ENCODE measurements around the gene PROB1.

PROB1 gene

DNA sequence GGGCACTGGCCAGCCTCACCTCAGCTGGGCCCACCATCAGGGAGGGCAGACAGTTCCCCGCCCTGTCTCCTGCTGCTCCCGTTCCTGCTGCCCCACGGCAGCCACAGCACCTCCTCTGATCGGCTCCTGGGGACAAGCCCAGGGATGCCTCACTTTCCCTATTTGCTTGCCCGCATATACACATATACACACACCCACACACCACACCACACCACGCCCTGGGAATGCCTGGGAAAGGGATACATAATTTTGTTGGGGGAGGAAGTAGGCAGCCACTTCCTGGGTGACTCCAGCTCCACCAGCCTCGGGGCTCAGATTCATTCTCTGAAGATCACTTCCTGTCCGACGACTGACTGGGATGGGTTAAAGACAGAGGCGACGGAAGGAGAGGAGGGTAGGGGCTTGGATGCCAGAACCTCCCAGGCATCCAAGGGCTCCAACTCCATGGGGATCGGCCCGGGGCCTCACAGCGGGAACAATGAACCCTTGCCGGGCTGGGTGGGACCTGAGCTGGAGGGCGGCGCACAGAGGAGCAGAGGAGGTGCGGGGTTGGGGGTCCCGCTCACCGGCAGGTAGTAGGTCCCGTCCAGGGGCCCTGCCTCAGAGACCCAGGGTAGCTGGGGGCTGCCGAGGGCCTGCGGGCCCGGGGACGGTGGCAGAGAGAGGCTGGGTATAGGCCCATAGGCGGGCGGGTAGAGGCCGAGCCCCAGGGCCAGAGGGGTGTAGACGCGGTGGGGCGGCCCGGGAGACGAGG lies 3.2 kb downstream of the PROB1 start:
- H3K4ac ChIP-seq (ENCODE audit: low read depth in 1 of 2, low read length in 2 of 2), result no peak overlapping the region
- peaks cover 0 to 1% of the 10 kb centered on the region in 2 experiments for H3K36me3 ChIP-seq (ENCODE audit: control insufficient read depth in 1 of 2, insufficient read depth in 2 of 2, low read depth in 1 of 2, low read length in 2 of 2)
- H3K4me2 ChIP-seq (ENCODE audit: low read length, poor library complexity, severe bottlenecking), result no peak overlapping the region
- peaks cover 37% of the 10 kb centered on the region for H3K4me1 ChIP-seq (ENCODE audit: control insufficient read depth, insufficient read depth, low read depth, low read length)
- H2BK15ac ChIP-seq (ENCODE audit: low read depth, poor library complexity, severe bottlenecking), result no peak overlapping the region
- H3K9ac ChIP-seq (ENCODE audit: low read length), result no peak overlapping the region
- H2AK5ac ChIP-seq (ENCODE audit: low read length, severe bottlenecking), result no peak overlapping the region
- H3K9me3 ChIP-seq (ENCODE audit: control insufficient read depth, low read length), result no peaks in the 10 kb centered on the region
- H3K14ac ChIP-seq (ENCODE audit: low read length in 2 of 2), result no peak overlapping the region
- no peak for DNase-seq
- no peak overlapping the region for H3K4me3 ChIP-seq (ENCODE audit: insufficient read depth in 1 of 2, low read depth in 1 of 2, low read length in 2 of 2)
- H2BK12ac ChIP-seq (ENCODE audit: low read length in 2 of 2), result no peak overlapping the region
- H2AFZ ChIP-seq (ENCODE audit: low read depth, low read length), result no peak overlapping the region
- no peaks in the 10 kb centered on the region for H3K79me1 ChIP-seq (replicated peaks; ENCODE audit: low read length, poor library complexity, severe bottlenecking)
- WGBS, result 73% methylated on average over 23 of the region's 33 CpGs
- no peak overlapping the region for H3K27ac ChIP-seq (ENCODE audit: low read length, poor library complexity, severe bottlenecking)
- peaks cover 18 to 29% of the 10 kb centered on the region in 2 experiments for H3K27me3 ChIP-seq (ENCODE audit: control insufficient read depth in 1 of 2, insufficient read depth in 1 of 2, low read length in 2 of 2)
- H4K91ac ChIP-seq (ENCODE audit: low read length), result no peak overlapping the region
- no peak overlapping the region for H2BK5ac ChIP-seq (ENCODE audit: low read depth, low read length, poor library complexity, severe bottlenecking)
- H3K18ac ChIP-seq (ENCODE audit: low read depth in 1 of 2, low read length in 2 of 2), result no peak overlapping the region
- no peak overlapping the region for H2BK120ac ChIP-seq (ENCODE audit: low read depth, low read length)
- no peak overlapping the region for H3K23ac ChIP-seq (ENCODE audit: low read length in 2 of 2)
- H4K8ac ChIP-seq (ENCODE audit: low read length), result no peak overlapping the region

DNA sequence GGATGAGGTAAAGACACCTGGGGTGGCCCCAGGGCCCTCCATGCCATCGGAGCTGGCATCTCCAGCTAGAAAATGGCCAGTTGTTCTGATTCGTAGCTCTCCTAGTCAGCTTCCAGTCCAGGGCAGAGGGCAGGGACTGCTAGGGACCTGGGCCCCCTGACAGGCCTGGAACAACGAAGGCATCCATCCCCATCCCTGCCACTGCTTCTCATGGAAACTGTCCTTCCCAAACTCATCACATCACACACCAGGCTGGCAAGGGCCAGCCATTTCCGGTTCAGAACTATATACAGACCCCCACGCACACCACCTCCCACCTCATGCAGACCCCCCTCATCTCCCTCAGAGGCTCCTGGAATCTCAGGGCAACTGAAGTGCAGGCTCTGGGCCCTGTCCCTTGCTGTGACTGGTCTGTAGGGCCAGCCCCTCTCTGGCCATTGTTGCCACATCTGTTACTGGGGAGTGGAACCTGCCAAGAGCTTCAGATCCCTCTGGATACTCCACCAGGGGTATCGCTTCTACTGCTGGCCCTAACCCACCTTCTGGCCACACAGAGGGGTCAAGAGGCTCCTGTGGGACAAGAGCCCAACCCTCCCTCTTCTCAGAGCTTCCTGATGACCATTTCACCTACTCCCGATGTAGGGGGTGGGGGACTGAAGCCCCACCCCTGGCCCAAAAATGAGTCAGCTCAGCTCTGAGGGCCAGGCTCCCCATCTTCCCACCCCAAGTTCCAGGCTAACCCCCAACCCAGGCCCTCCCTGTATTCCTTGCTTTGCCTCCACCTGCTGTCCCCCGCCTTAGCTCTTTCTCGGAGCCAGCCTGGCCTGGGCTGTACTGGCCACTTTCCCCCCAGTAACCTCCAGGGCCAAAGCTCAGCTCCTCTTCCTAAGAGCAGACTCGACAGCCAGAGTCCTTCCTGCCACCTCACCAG lies 4.0 kb downstream of the PROB1 start:
- H4K8ac ChIP-seq (ENCODE audit: low read length), result no peak overlapping the region
- no peak overlapping the region for H2AK5ac ChIP-seq (ENCODE audit: low read length, severe bottlenecking)
- no peak overlapping the region for H2BK12ac ChIP-seq (ENCODE audit: low read length in 2 of 2)
- no peak overlapping the region for H2BK5ac ChIP-seq (ENCODE audit: low read depth, low read length, poor library complexity, severe bottlenecking)
- no peak overlapping the region for H3K4me2 ChIP-seq (ENCODE audit: low read length, poor library complexity, severe bottlenecking)
- H3K9ac ChIP-seq (ENCODE audit: low read length), result no peak overlapping the region
- no peaks in the 10 kb centered on the region for H3K9me3 ChIP-seq (ENCODE audit: control insufficient read depth, low read length)
- H3K27me3 ChIP-seq (ENCODE audit: control insufficient read depth in 1 of 2, insufficient read depth in 1 of 2, low read length in 2 of 2), result peaks cover 18 to 29% of the 10 kb centered on the region in 2 experiments
- 92% methylated on average over 10 of the region's 10 CpGs for WGBS
- H3K18ac ChIP-seq (ENCODE audit: low read depth in 1 of 2, low read length in 2 of 2), result no peak overlapping the region
- peaks cover 36% of the 10 kb centered on the region for H3K4me1 ChIP-seq (ENCODE audit: control insufficient read depth, insufficient read depth, low read depth, low read length)
- no peak overlapping the region for H3K4ac ChIP-seq (ENCODE audit: low read depth in 1 of 2, low read length in 2 of 2)
- H4K91ac ChIP-seq (ENCODE audit: low read length), result no peak overlapping the region
- no peak overlapping the region for H3K4me3 ChIP-seq (ENCODE audit: insufficient read depth in 1 of 2, low read depth in 1 of 2, low read length in 2 of 2)
- H3K14ac ChIP-seq (ENCODE audit: low read length in 2 of 2), result no peak overlapping the region
- H3K23ac ChIP-seq (ENCODE audit: low read length in 2 of 2), result no peak overlapping the region
- H2BK120ac ChIP-seq (ENCODE audit: low read depth, low read length), result no peak overlapping the region
- no peak overlapping the region for H2BK15ac ChIP-seq (ENCODE audit: low read depth, poor library complexity, severe bottlenecking)
- H3K79me1 ChIP-seq (replicated peaks; ENCODE audit: low read length, poor library complexity, severe bottlenecking), result no peaks in the 10 kb centered on the region
- H2AFZ ChIP-seq (ENCODE audit: low read depth, low read length), result no peak overlapping the region
- DNase-seq, result no peak
- no peak overlapping the region for H3K27ac ChIP-seq (ENCODE audit: low read length, poor library complexity, severe bottlenecking)
- H3K36me3 ChIP-seq (ENCODE audit: control insufficient read depth in 1 of 2, insufficient read depth in 2 of 2, low read depth in 1 of 2, low read length in 2 of 2), result no peaks in the 10 kb centered on the region

DNA sequence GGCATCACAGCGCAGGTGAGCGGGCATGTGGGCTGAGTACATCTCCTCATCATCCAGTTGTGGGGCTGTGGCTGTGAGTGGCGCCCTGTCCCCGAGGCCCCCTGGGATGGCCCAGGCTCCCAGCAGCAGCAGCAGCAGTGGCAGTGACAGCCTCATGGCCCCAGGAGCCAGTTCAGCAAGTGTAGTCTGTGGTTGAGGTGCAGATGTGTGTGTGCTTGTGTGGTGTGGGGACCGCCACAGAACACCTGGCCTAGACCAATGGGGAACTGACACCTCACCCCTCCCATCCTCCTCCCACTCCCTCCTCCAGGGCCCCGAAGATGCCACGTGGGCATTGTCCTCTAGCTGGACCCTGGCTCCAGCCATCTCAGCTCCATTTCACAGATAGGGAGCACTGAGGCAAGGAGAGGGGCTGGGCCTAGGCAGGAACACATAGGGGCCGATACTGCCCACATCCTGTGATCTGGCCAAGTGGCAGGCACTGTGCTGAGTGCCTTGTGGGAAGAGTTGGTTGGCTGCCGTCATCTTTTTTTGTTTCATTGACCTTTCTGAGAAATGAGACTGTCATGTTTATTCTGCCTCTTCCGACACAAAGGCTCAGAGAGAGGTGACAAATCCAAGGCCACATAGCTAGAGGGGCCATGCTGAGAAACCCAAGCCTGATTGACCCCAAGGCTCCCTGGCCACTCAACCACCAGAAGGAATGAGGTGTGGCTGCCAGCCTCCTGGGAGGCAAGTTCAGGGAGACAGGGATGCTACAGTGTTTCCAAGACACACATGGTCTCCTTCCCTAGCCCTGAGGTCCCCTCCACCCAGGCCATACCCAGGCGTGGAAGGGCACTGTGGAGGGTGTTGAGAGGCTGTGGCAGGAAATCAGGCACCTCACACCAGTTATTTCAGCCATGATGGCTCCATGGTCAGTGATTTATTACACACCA lies 4.9 kb downstream of the PROB1 start, which contains the start of gene MZB1:
Gene MZB1 (minus strand): TSS at position 213 of the 938 bp plus-strand sequence. CDS start 57 bp downstream, at position 156.
- Histone ChIP-seq H2AK5ac (ENCODE audit: low read length, severe bottlenecking) (no peak within 1 kb of the TSS), H3K18ac (ENCODE audit: low read depth in 1 of 2, low read length in 2 of 2) (no peak within 1 kb of the TSS), H2BK12ac (ENCODE audit: low read length in 2 of 2) (no peak within 1 kb of the TSS), H3K36me3 (ENCODE audit: control insufficient read depth in 1 of 2, insufficient read depth in 2 of 2, low read depth in 1 of 2, low read length in 2 of 2) (no peaks in the 10 kb centered on the region), H3K4me3 (ENCODE audit: insufficient read depth in 1 of 2, low read depth in 1 of 2, low read length in 2 of 2) (no peak within 1 kb of the TSS), H2BK120ac (ENCODE audit: low read depth, low read length) (no peak within 1 kb of the TSS), H3K4ac (ENCODE audit: low read depth in 1 of 2, low read length in 2 of 2) (no peak within 1 kb of the TSS), H3K9me3 (ENCODE audit: control insufficient read depth, low read length) (no peaks in the 10 kb centered on the region), H3K23ac (ENCODE audit: low read length in 2 of 2) (no peak within 1 kb of the TSS), H4K91ac (ENCODE audit: low read length) (no peak within 1 kb of the TSS), H2BK5ac (ENCODE audit: low read depth, low read length, poor library complexity, severe bottlenecking) (no peak within 1 kb of the TSS), H3K79me1 (replicated peaks; ENCODE audit: low read length, poor library complexity, severe bottlenecking) (no peaks in the 10 kb centered on the region), H3K14ac (ENCODE audit: low read length in 2 of 2) (no peak within 1 kb of the TSS), H2AFZ (ENCODE audit: low read depth, low read length) (no peak within 1 kb of the TSS), H2BK15ac (ENCODE audit: low read depth, poor library complexity, severe bottlenecking) (no peak within 1 kb of the TSS), H3K27ac (ENCODE audit: low read length, poor library complexity, severe bottlenecking) (no peak within 1 kb of the TSS), H3K9ac (ENCODE audit: low read length) (no peak within 1 kb of the TSS), H4K8ac (ENCODE audit: low read length) (no peak within 1 kb of the TSS), H3K4me1 (ENCODE audit: control insufficient read depth, insufficient read depth, low read depth, low read length) (peaks cover 32% of the 10 kb centered on the region), H3K4me2 (ENCODE audit: low read length, poor library complexity, severe bottlenecking) (no peak within 1 kb of the TSS), H3K27me3 (ENCODE audit: control insufficient read depth in 1 of 2, insufficient read depth in 1 of 2, low read length in 2 of 2) (peaks cover 11 to 23% of the 10 kb centered on the region in 2 experiments)
- 78% methylated on average over 8 of the region's 11 CpGs for whole genome bisulfite sequencing
- no peak for DNase-seq

All from mesenchymal stem cell (in vitro differentiated cells and primary cell).